SK-MEL-5 (cell line): ENCODE data around the gene DGKB. TPM values are rescaled to one million over a fixed set of nuclear protein-coding genes. Genes with fewer than 3 reads are reported as not detected.
"Not testable (repeated sequence)": the region's sequence is repeated elsewhere in the genome, so short reads cannot be mapped to it uniquely, and the experiment has no call there.

Experiments
- DNase-seq: peaks from one replicate; pipeline ENCODE4 v3.0.0-alpha.2; 2016; ENCODE audit warnings: low read depth, low spot score
- in situ Hi-C: cut with HindIII; loops from 2 replicates; pipeline ENCODE4 v1.10.0; 2016; ENCODE audit warnings: low sequenced_read_pairs, high pct_unique_total_duplicates, low pct_unique_long_range_greater_than_20kb
- total RNA-seq: library from RNA; depleted of rRNA; stranded (reverse); fragments of >200 nt; shearing (Covaris generic); gene quantifications from 2 replicates; pipeline ENCODE4 v1.2.3, GENCODE V29; 2014

The DGKB gene
- total RNA-seq, 1 experiment from 2014 or later = 0.16 TPM

GRCh38 chr7:14286036-14286435 is 616.5 kb downstream of the DGKB start:
- in situ Hi-C loops = no loop called here
- no peak for DNase-seq

GRCh38 chr7:14279065-14279871 is 623.3 kb downstream of the DGKB start:
- not testable (repeated sequence) for DNase-seq

GRCh38 chr7:14275356-14275755 is 627.2 kb downstream of the DGKB start:
- in situ Hi-C loops = no loop called here
- no peak for DNase-seq

More at GRCh38 chr7:14279065-14279871, 623.3 kb downstream of the DGKB start:
- in situ Hi-C loops = not testable (repeated sequence)

GRCh38 chr7:14271441-14271840 is 631.1 kb downstream of the DGKB start:
- DNase-seq = peak; percentile 36
- in situ Hi-C loops = no loop called here

GRCh38 chr7:14270099-14270498 is 632.5 kb downstream of the DGKB start:
- in situ Hi-C loops = no loop called here
- DNase-seq = no peak

GRCh38 chr7:14260011-14260410 is 642.5 kb downstream of the DGKB start:
- in situ Hi-C loops = no loop called here
- no peak for DNase-seq

GRCh38 chr7:14258861-14259260 is 643.7 kb downstream of the DGKB start:
- DNase-seq = no peak
- in situ Hi-C loops = no loop called here

- in situ Hi-C loops = no loop called here
- no peak for DNase-seq
Measured at GRCh38 chr7:14258441-14258840, 644.1 kb downstream of the DGKB start.

GRCh38 chr7:14252458-14252857 is 650.1 kb downstream of the DGKB start:
- in situ Hi-C loops = no loop called here
- no peak for DNase-seq

GRCh38 chr7:14242175-14242574 is 660.4 kb downstream of the DGKB start:
- no peak for DNase-seq
- in situ Hi-C loops = no loop called here

- in situ Hi-C loops = no loop called here
- no peak for DNase-seq
Measured at GRCh38 chr7:14236834-14237233, 665.7 kb downstream of the DGKB start.

GRCh38 chr7:14235056-14235455 is 667.5 kb downstream of the DGKB start:
- in situ Hi-C loops = no loop called here

GRCh38 chr7:14233868-14234369 is 668.6 kb downstream of the DGKB start:
- DNase-seq = no peak
- in situ Hi-C loops = no loop called here

More at GRCh38 chr7:14235056-14235455, 667.5 kb downstream of the DGKB start:
- no peak for DNase-seq

GRCh38 chr7:14233076-14233867 is 669.3 kb downstream of the DGKB start:
- in situ Hi-C loops = no loop called here
- DNase-seq = peak; percentile 80

GRCh38 chr7:14229047-14229446 is 673.5 kb downstream of the DGKB start:
- DNase-seq = no peak

GRCh38 chr7:14228341-14228740 is 674.2 kb downstream of the DGKB start:
- no peak for DNase-seq
- in situ Hi-C loops = no loop called here

More at GRCh38 chr7:14229047-14229446, 673.5 kb downstream of the DGKB start:
- in situ Hi-C loops = no loop called here

GRCh38 chr7:14226126-14226525 is 676.4 kb downstream of the DGKB start:
- in situ Hi-C loops = no loop called here
- no peak for DNase-seq

- DNase-seq = no peak
- in situ Hi-C loops = no loop called here
Measured at GRCh38 chr7:14219125-14219524, 683.4 kb downstream of the DGKB start.
